Mesenchymal stem cell (in vitro differentiated cells and primary cell): Measurements from ENCODE around the gene FLOT2.
A peak's percentile ranks its signal among the peaks of the same experiment; 100 is the strongest.
"Not testable (repeated sequence)": the region's sequence is repeated elsewhere in the genome, so short reads cannot be mapped to it uniquely, and the experiment has no call there.

Experiments
- DNase-seq: peaks from one replicate; pipeline ENCODE4 v3.0.0-alpha.2; 2013
- H2AFZ ChIP-seq: one replicate; pipeline ENCODE4 v1.6.1; 2013; ENCODE audit warnings: low read depth, mild to moderate bottlenecking, control low read depth, inconsistent platforms, low read length, moderate library complexity
- H2AK5ac ChIP-seq: 2 replicates; pipeline ENCODE4 v1.6.1; 2013; ENCODE audit warnings: low read length, moderate library complexity, mild to moderate bottlenecking, inconsistent platforms; ENCODE audit not compliant: severe bottlenecking
- H2BK120ac ChIP-seq: one replicate; pipeline ENCODE4 v1.6.1; 2013; ENCODE audit warnings: low read depth, mild to moderate bottlenecking, inconsistent platforms, low read length, moderate library complexity
- H2BK12ac ChIP-seq, 2 experiments: one replicate each; pipeline ENCODE4 v1.6.1; 2013; ENCODE audit warnings: inconsistent platforms in 2 of 2, low read length in 2 of 2, mild to moderate bottlenecking in 2 of 2, moderate library complexity in 2 of 2, control low read depth in 1 of 2
- H2BK15ac ChIP-seq: one replicate; pipeline ENCODE4 v1.6.1; 2013; ENCODE audit warnings: mild to moderate bottlenecking, low read depth, inconsistent platforms; ENCODE audit not compliant: poor library complexity, severe bottlenecking
- H2BK5ac ChIP-seq: 2 replicates; pipeline ENCODE4 v1.6.1; 2013; ENCODE audit warnings: low read depth, mild to moderate bottlenecking, low read length, control low read depth, inconsistent platforms; ENCODE audit not compliant: poor library complexity, severe bottlenecking
- H3K14ac ChIP-seq, 2 experiments: one replicate each; pipeline ENCODE4 v1.6.1; 2013; ENCODE audit warnings: inconsistent platforms in 2 of 2, low read length in 2 of 2, control low read depth in 1 of 2, mild to moderate bottlenecking in 1 of 2, moderate library complexity in 1 of 2
- H3K18ac ChIP-seq, 2 experiments: one replicate each; pipeline ENCODE4 v1.6.1; 2013; ENCODE audit warnings: inconsistent platforms in 2 of 2, low read length in 2 of 2, control low read depth in 1 of 2, low read depth in 1 of 2, mild to moderate bottlenecking in 1 of 2
- H3K23ac ChIP-seq, 2 experiments: one replicate each; pipeline ENCODE4 v1.6.1; 2013; ENCODE audit warnings: inconsistent platforms in 2 of 2, low read length in 2 of 2, mild to moderate bottlenecking in 2 of 2, moderate library complexity in 2 of 2, control low read depth in 1 of 2
- H3K27ac ChIP-seq: 2 replicates; pipeline ENCODE4 v1.5.1; 2013; ENCODE audit warnings: mild to moderate bottlenecking, moderate library complexity, low read length, control low read depth, inconsistent platforms; ENCODE audit not compliant: poor library complexity, severe bottlenecking
- H3K27me3 ChIP-seq, 2 experiments: 2 replicates each; pipeline versions ENCODE4 v1.6.1 to v1.7.0; 2013; ENCODE audit warnings: low read length in 2 of 2, mild to moderate bottlenecking in 2 of 2, moderate library complexity in 2 of 2, control low read depth in 1 of 2, inconsistent platforms in 1 of 2; ENCODE audit not compliant: control insufficient read depth in 1 of 2, insufficient read depth in 1 of 2
- H3K36me3 ChIP-seq, 2 experiments: 2 replicates each; pipeline versions ENCODE4 v1.6.1 to v1.7.0; 2013; ENCODE audit warnings: low read length in 2 of 2, control low read depth in 1 of 2, inconsistent platforms in 1 of 2, low read depth in 1 of 2, mild to moderate bottlenecking in 1 of 2; ENCODE audit not compliant: insufficient read depth in 2 of 2, control insufficient read depth in 1 of 2
- H3K4ac ChIP-seq, 2 experiments: one replicate each; pipeline ENCODE4 v1.6.1; 2013; ENCODE audit warnings: inconsistent platforms in 2 of 2, low read length in 2 of 2, mild to moderate bottlenecking in 2 of 2, moderate library complexity in 2 of 2, control low read depth in 1 of 2, low read depth in 1 of 2
- H3K4me1 ChIP-seq: 2 replicates; pipeline ENCODE4 v1.6.1; 2013; ENCODE audit warnings: low read depth, low read length, control low read depth; ENCODE audit not compliant: control insufficient read depth, insufficient read depth
- H3K4me2 ChIP-seq: 2 replicates; pipeline ENCODE4 v1.6.1; 2013; ENCODE audit warnings: low read length, mild to moderate bottlenecking, inconsistent platforms; ENCODE audit not compliant: poor library complexity, severe bottlenecking
- H3K4me3 ChIP-seq, 2 experiments: 2 replicates each; pipeline versions ENCODE4 v1.5.1 to v1.7.0; 2013; ENCODE audit warnings: low read length in 2 of 2, mild to moderate bottlenecking in 2 of 2, control low read depth in 1 of 2, low read depth in 1 of 2; ENCODE audit not compliant: insufficient read depth in 1 of 2
- H3K79me1 ChIP-seq: replicated peaks from 2 replicates; pipeline ENCODE4 v1.6.1; 2013; ENCODE audit warnings: mild to moderate bottlenecking, control low read depth, low read length, inconsistent platforms; ENCODE audit not compliant: poor library complexity, severe bottlenecking
- H3K9ac ChIP-seq: 2 replicates; pipeline ENCODE4 v1.7.0; 2013; ENCODE audit warnings: mild to moderate bottlenecking, low read length, moderate library complexity
- H3K9me3 ChIP-seq: 2 replicates; pipeline ENCODE4 v1.7.0; 2013; ENCODE audit warnings: mild to moderate bottlenecking, low read length; ENCODE audit not compliant: control insufficient read depth
- H4K8ac ChIP-seq: one replicate; pipeline ENCODE4 v1.6.1; 2013; ENCODE audit warnings: inconsistent platforms, mild to moderate bottlenecking, low read length, moderate library complexity
- H4K91ac ChIP-seq: one replicate; pipeline ENCODE4 v1.6.1; 2013; ENCODE audit warnings: mild to moderate bottlenecking, low read length, inconsistent platforms
- WGBS: methylation state at CpG from one replicate; pipeline ENCODE4 v1.1.7; 2013; ENCODE audit warnings: mixed read lengths; 5-methylcytosine and 5-hydroxymethylcytosine counted together

FLOT2 gene

GRCh38 chr17:28903546-28903841, 6.0 kb upstream of the FLOT2 start:
- Histone ChIP-seq H3K4me1 (peaks cover 15% of the 10 kb centered on the region), H3K36me3 (peaks cover 35 to 44% of the 10 kb centered on the region in 2 experiments), H3K79me1 (peaks cover 22% of the 10 kb centered on the region), H3K4me3 (peak overlapping the region in 1 of 2 experiments; percentile 86)
- H3K4me2 ChIP-seq, H3K4ac ChIP-seq, H3K27ac ChIP-seq, H3K23ac ChIP-seq, H3K18ac ChIP-seq, H3K9ac ChIP-seq, DNase-seq, H4K91ac ChIP-seq, H4K8ac ChIP-seq, H2BK120ac ChIP-seq, H3K14ac ChIP-seq, H3K9me3 ChIP-seq, H2AK5ac ChIP-seq, H2AFZ ChIP-seq, H3K27me3 ChIP-seq, H2BK12ac ChIP-seq, H2BK5ac ChIP-seq, H2BK15ac ChIP-seq: not testable (repeated sequence)
- 91% methylated on average over 5 of the region's 5 CpGs for WGBS

DNA sequence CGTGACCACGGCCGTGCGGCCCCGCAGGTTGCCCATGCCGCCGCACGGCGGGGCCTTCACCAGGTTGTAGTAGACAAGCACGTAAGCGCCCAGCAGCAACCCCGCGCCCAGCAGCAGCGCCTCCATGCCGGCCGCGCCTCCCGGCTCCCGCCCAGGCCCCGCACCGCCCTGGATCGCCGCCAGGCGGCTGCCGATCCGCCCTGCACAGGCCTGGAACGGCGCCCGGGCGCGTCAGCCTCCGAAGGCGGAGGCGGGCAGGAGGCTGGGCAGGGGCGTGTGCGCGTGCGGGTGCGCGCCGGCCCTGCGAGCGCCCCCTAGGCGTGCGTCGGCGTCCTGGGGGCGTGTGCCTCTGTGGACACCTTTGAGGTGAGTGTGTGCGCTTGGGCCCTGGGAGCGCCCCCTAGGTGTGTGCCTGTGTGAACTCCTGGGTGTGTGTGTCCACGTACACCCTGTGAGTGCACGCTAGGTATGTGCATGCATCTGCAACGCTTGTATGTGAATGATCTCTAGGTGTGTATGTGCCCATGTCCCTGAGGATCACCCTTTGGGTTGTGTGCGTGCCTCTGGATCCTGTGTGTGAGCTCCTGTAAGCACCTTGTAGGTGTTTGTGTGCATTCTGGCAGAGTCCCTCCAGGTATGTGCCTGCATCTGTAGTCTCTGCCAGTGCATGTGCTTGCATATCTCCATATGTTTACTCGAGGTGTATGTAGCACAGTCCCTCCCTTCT, 5.4 kb upstream of the FLOT2 start, which contains the start of gene DHRS13:
Gene DHRS13 (minus strand): TSS at position 261 of the 727 bp plus-strand sequence. CDS start 135 bp downstream, at position 126.
- Histone ChIP-seq H3K27ac (no peak within 1 kb of the TSS), H3K14ac (no peak within 1 kb of the TSS), H3K79me1 (peaks cover 24% of the 10 kb centered on the region), H2BK12ac (peak within 1 kb of the TSS in 1 of 2 experiments; percentile 80), H3K27me3 (no peaks in the 10 kb centered on the region), H3K4me3 (peak within 1 kb of the TSS; percentile 70 to 86), H2AK5ac (no peak within 1 kb of the TSS), H3K18ac (peak within 1 kb of the TSS; percentile 58 to 71), H3K36me3 (peaks cover 29 to 39% of the 10 kb centered on the region in 2 experiments), H2BK15ac (peak within 1 kb of the TSS; percentile 23), H2AFZ (peak within 1 kb of the TSS; percentile 89), H4K8ac (peak within 1 kb of the TSS; percentile 52), H3K9me3 (no peaks in the 10 kb centered on the region), H3K9ac (peak within 1 kb of the TSS; percentile 83), H3K4ac (no peak within 1 kb of the TSS), H3K4me2 (peak within 1 kb of the TSS; percentile 95), H3K4me1 (peaks cover 18% of the 10 kb centered on the region), H3K23ac (peak within 1 kb of the TSS in 1 of 2 experiments; percentile 42), H2BK120ac (no peak within 1 kb of the TSS), H2BK5ac (no peak within 1 kb of the TSS), H4K91ac (no peak within 1 kb of the TSS)
- DNase-seq, result peak; percentile 88
- WGBS, result 4% methylated on average over 50 of the region's 55 CpGs

GRCh38 chr17:28901866-28902818, 4.6 kb upstream of the FLOT2 start:
- Histone ChIP-seq H3K79me1 (peaks cover 18% of the 10 kb centered on the region), H3K9ac (peak overlapping the region; percentile 83), H2BK15ac (peak overlapping the region; percentile 23), H2BK12ac (peak overlapping the region in 1 of 2 experiments; percentile 80), H3K4me2 (peak overlapping the region; percentile 95), H3K36me3 (peaks cover 23 to 34% of the 10 kb centered on the region in 2 experiments), H3K27me3 (no peaks in the 10 kb centered on the region), H2AFZ (peak overlapping the region; percentile 89), H3K23ac (peak overlapping the region in 1 of 2 experiments; percentile 42), H4K91ac (no peak overlapping the region), H3K27ac (no peak overlapping the region), H2BK5ac (no peak overlapping the region), H2AK5ac (no peak overlapping the region), H3K4ac (no peak overlapping the region), H3K4me1 (peaks cover 21% of the 10 kb centered on the region), H2BK120ac (no peak overlapping the region), H3K4me3 (peak overlapping the region; percentile 70 to 86), H4K8ac (no peak overlapping the region), H3K14ac (no peak overlapping the region), H3K18ac (peak overlapping the region; percentile 58 to 71), H3K9me3 (no peaks in the 10 kb centered on the region)
- 4% methylated on average over 56 of the region's 62 CpGs for WGBS
- DNase-seq, result peak; percentile 57
